ENCODE data around the gene FAM229B.

The FAM229B gene

DNA sequence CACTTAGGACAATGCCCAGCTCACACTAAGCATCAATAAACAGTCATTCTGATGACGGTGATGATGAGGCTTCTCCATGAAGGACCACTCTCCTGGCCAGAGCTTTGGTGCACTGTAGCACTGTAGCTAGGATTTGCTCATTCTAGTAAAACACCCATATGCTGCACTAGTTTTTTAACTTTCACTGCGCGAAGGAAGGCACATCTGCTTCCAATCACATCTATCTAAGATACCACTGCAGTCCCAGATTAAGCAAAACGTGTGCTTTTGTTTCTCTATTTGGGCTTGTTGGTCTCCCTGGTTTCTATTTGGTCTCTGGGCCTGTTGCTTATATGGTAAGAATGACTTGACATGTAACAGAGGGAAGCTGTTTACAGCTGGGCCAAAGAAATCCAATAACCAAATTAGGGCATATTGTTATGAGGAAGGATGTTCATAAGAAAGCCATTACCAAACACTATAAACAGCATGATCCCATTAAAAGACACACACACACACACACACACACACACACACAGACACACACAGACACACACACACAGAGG, 62.4 kb downstream of the FAM229B start:
- no peak for DNase-seq (ENCODE audit: low read depth)
- no peak overlapping the region for H3K4me3 ChIP-seq (ENCODE audit: low read length)
- TF ChIP-seq, protein P1, sequence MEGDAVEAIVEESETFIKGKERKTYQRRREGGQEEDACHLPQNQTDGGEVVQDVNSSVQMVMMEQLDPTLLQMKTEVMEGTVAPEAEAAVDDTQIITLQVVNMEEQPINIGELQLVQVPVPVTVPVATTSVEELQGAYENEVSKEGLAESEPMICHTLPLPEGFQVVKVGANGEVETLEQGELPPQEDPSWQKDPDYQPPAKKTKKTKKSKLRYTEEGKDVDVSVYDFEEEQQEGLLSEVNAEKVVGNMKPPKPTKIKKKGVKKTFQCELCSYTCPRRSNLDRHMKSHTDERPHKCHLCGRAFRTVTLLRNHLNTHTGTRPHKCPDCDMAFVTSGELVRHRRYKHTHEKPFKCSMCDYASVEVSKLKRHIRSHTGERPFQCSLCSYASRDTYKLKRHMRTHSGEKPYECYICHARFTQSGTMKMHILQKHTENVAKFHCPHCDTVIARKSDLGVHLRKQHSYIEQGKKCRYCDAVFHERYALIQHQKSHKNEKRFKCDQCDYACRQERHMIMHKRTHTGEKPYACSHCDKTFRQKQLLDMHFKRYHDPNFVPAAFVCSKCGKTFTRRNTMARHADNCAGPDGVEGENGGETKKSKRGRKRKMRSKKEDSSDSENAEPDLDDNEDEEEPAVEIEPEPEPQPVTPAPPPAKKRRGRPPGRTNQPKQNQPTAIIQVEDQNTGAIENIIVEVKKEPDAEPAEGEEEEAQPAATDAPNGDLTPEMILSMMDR (IDR thresholded peaks at IDR 0.05; ENCODE audit: insufficient read depth, low read depth, low read length, missing control alignments): no peak

GRCh38 chr6:112150363-112150762, 63.0 kb downstream of the FAM229B start:
- H3K4me3 ChIP-seq (ENCODE audit: low read length): no peak overlapping the region
- TF ChIP-seq, protein P1 (IDR thresholded peaks at IDR 0.05; ENCODE audit: insufficient read depth, low read depth, low read length, missing control alignments): peak; percentile 14
- peak; percentile 44 for DNase-seq (ENCODE audit: low read depth)
